T-cell (primary cell): ENCODE measurements around the gene HDAC8. TPM values are rescaled to one million over a fixed set of nuclear protein-coding genes. Genes with fewer than 3 reads are reported as not detected.

Experiments
- ATAC-seq, 4 experiments: fragments of 200-7000 bp in 3 of 4; fragments of 150-1000 bp in 1 of 4; cut with Tn5 transposase; replicated peaks in 1 of 4; 1 replicate in 3 of 4; 2 replicates in 1 of 4; pipeline ENCODE4 v1.10.0; 2021; ENCODE audit warnings: moderate library complexity in 3 of 4, mild to moderate bottlenecking in 2 of 4, moderate number of reproducible peaks in 1 of 4
- CTCF ChIA-PET, 2 donors: fragments of 300-600 bp; sonication (Branson Sonifier 250); formaldehyde crosslinking; loops; one replicate each; lab custom pipeline; 2022; ENCODE audit warnings: antibody characterized with exemption in 2 of 2; lab: Charles Lee
- POLR2A ChIA-PET, 2 donors: fragments of 300-600 bp; sonication (Branson Sonifier 250); formaldehyde crosslinking; loops; one replicate each; lab custom pipeline; 2022; ENCODE audit warnings: antibody characterized with exemption in 2 of 2; lab: Charles Lee
- DNase-seq, 35 experiments: peaks; one replicate each; pipeline versions ENCODE4 v3.0.0 to v3.0.0-alpha.2; 2013 to 2023
- H3K27ac ChIP-seq: one replicate; pipeline ENCODE4 v1.5.1; 2013; ENCODE audit warnings: low read length
- H3K27me3 ChIP-seq, 2 experiments: replicated peaks in 1 of 2; 1 replicate in 1 of 2; 2 replicates in 1 of 2; pipeline versions ENCODE4 v1.6.1 to v1.7.0; 2013; ENCODE audit warnings: low read length in 1 of 2, mixed read lengths in 1 of 2; ENCODE audit not compliant: control insufficient read depth in 2 of 2, insufficient read depth in 2 of 2; ENCODE audit errors: extremely low read depth in 1 of 2
- H3K36me3 ChIP-seq, 2 donors: 1 replicate in 1 of 2; 2 replicates in 1 of 2; pipeline versions ENCODE4 v1.6.1 to v1.7.0; 2013; ENCODE audit warnings: low read length in 1 of 2; ENCODE audit not compliant: control insufficient read depth in 2 of 2, insufficient read depth in 1 of 2; ENCODE audit errors: extremely low read depth in 1 of 2
- H3K4me1 ChIP-seq, 2 experiments: 1 replicate in 1 of 2; 2 replicates in 1 of 2; pipeline versions ENCODE4 v1.6.1 to v1.7.0; 2013; ENCODE audit warnings: low read length in 2 of 2, mixed read lengths in 1 of 2; ENCODE audit not compliant: insufficient read depth in 2 of 2, control insufficient read depth in 1 of 2; ENCODE audit errors: extremely low read depth in 1 of 2
- H3K4me3 ChIP-seq, 2 donors: 1 replicate in 1 of 2; 2 replicates in 1 of 2; pipeline versions ENCODE4 v1.5.1 to v1.7.0; 2013; ENCODE audit warnings: mild to moderate bottlenecking in 2 of 2, low read length in 1 of 2, moderate library complexity in 1 of 2; ENCODE audit not compliant: control insufficient read depth in 1 of 2; ENCODE audit errors: extremely low read depth in 1 of 2
- H3K9me3 ChIP-seq: 2 replicates; pipeline ENCODE4 v1.7.0; 2013
- H3K27ac Mint-ChIP-seq, 2 donors: one replicate each; pipeline ENCODE4 v1.8.0; 2020 to 2021; ENCODE audit warnings: mild to moderate bottlenecking in 2 of 2, mixed read lengths in 2 of 2
- H3K27me3 Mint-ChIP-seq, 2 donors: one replicate each; pipeline ENCODE4 v1.8.0; 2021 to 2022; ENCODE audit warnings: mixed read lengths in 2 of 2
- H3K36me3 Mint-ChIP-seq: one replicate; pipeline ENCODE4 v1.8.0; 2021; ENCODE audit warnings: mixed read lengths
- H3K4me1 Mint-ChIP-seq, 3 donors: one replicate each; pipeline ENCODE4 v1.8.0; 2020 to 2022; ENCODE audit warnings: mixed read lengths in 3 of 3, mild to moderate bottlenecking in 1 of 3
- H3K4me3 Mint-ChIP-seq, 3 donors: one replicate each; pipeline ENCODE4 v1.8.0; 2020 to 2022; ENCODE audit warnings: mild to moderate bottlenecking in 3 of 3, mixed read lengths in 3 of 3, moderate library complexity in 3 of 3
- H3K9me3 Mint-ChIP-seq, 3 donors: one replicate each; pipeline ENCODE4 v1.8.0; 2020 to 2022; ENCODE audit warnings: mixed read lengths in 3 of 3
- WGBS: methylation state at CpG from one replicate; pipeline ENCODE4 v1.1.5; 2013; ENCODE audit warnings: missing lambda C conversion rate; ENCODE audit not compliant: insufficient coverage; 5-methylcytosine and 5-hydroxymethylcytosine counted together
- total RNA-seq, 35 experiments: library from RNA in 6 of 35; stranded (reverse) in 6 of 35; fragments of 120-200 nt in 1 of 35; gene quantifications; one replicate each; pipeline versions ENCODE4 v1.2.1 to v1.2.4 and lab custom pipeline; 2013 to 2026

HDAC8 gene
- total RNA-seq, 5 donors from 2014 or later (not counting 1 experiment from before 2014, with no cell fraction given): 15.7 to 19.1 (median 16.9) TPM

- no peaks in the 10 kb centered on the region for H3K4me1 Mint-ChIP-seq
- POLR2A ChIA-PET: no interaction called here
- Histone ChIP-seq H3K4me3 (no peak overlapping the region), H3K27ac (no peak overlapping the region), H3K9me3 (no peaks in the 10 kb centered on the region), H3K36me3 (no peaks in the 10 kb centered on the region), H3K27me3 (no peaks in the 10 kb centered on the region), H3K4me1 (no peaks in the 10 kb centered on the region)
- CTCF ChIA-PET: no interaction called here
- H3K9me3 Mint-ChIP-seq: no peaks in the 10 kb centered on the region
- no peak for DNase-seq
- no peak overlapping the region for H3K4me3 Mint-ChIP-seq
- H3K27me3 Mint-ChIP-seq: peaks cover 0 to 6% of the 10 kb centered on the region in 2 donors
- no peak for ATAC-seq
- peaks cover 52% of the 10 kb centered on the region for H3K36me3 Mint-ChIP-seq
- WGBS: no CpG with 5 or more reads among the region's 3 CpGs
- H3K27ac Mint-ChIP-seq: no peak overlapping the region
These were observed 102.0 kb downstream of the HDAC8 start for GRCh38 chrX:72470532-72471223.

GRCh38 chrX:72470117-72470516, 102.5 kb downstream of the HDAC8 start:
- POLR2A ChIA-PET: no interaction called here
- H3K4me3 Mint-ChIP-seq: no peak overlapping the region
- no peaks in the 10 kb centered on the region for H3K4me1 Mint-ChIP-seq
- WGBS: no CpG with 5 or more reads among the region's 1 CpG
- no peaks in the 10 kb centered on the region for H3K9me3 Mint-ChIP-seq
- Histone ChIP-seq H3K4me3 (no peak overlapping the region), H3K4me1 (no peaks in the 10 kb centered on the region), H3K9me3 (no peaks in the 10 kb centered on the region), H3K27me3 (no peaks in the 10 kb centered on the region), H3K27ac (no peak overlapping the region), H3K36me3 (no peaks in the 10 kb centered on the region)
- CTCF ChIA-PET: no interaction called here
- ATAC-seq (no peak), DNase-seq (no peak)
- peaks cover 0 to 6% of the 10 kb centered on the region in 2 donors for H3K27me3 Mint-ChIP-seq
- peaks cover 47% of the 10 kb centered on the region for H3K36me3 Mint-ChIP-seq
- H3K27ac Mint-ChIP-seq: no peak overlapping the region

- WGBS: no CpG with 5 or more reads among the region's 2 CpGs
- H3K36me3 Mint-ChIP-seq: peaks cover 54% of the 10 kb centered on the region
These were observed 104.0 kb downstream of the HDAC8 start for GRCh38 chrX:72468607-72469006.

GRCh38 chrX:72467135-72467534, 105.5 kb downstream of the HDAC8 start:
- ATAC-seq (no peak), DNase-seq (no peak)
- Histone ChIP-seq H3K4me1 (no peaks in the 10 kb centered on the region), H3K36me3 (peaks cover 0 to 10% of the 10 kb centered on the region in 2 donors), H3K4me3 (no peak overlapping the region), H3K9me3 (no peaks in the 10 kb centered on the region), H3K27me3 (no peaks in the 10 kb centered on the region), H3K27ac (no peak overlapping the region)
- no peaks in the 10 kb centered on the region for H3K4me1 Mint-ChIP-seq
- no peak overlapping the region for H3K4me3 Mint-ChIP-seq
- peaks cover 0 to 6% of the 10 kb centered on the region in 2 donors for H3K27me3 Mint-ChIP-seq
- no peaks in the 10 kb centered on the region for H3K9me3 Mint-ChIP-seq
- ChIA-PET POLR2A (no interaction called here), CTCF (no interaction called here)
- WGBS: 100% methylated on average over 2 of the region's 4 CpGs
- H3K27ac Mint-ChIP-seq: no peak overlapping the region
- peaks cover 58% of the 10 kb centered on the region for H3K36me3 Mint-ChIP-seq

More at GRCh38 chrX:72468607-72469006, 104.0 kb downstream of the HDAC8 start:
- no peak overlapping the region for H3K27ac ChIP-seq
- H3K4me3 Mint-ChIP-seq: no peak overlapping the region
- H3K27me3 Mint-ChIP-seq: peaks cover 0 to 6% of the 10 kb centered on the region in 2 donors
- H3K36me3 ChIP-seq: peaks cover 0 to 5% of the 10 kb centered on the region in 2 donors
- no peaks in the 10 kb centered on the region for H3K27me3 ChIP-seq
- H3K9me3 ChIP-seq: no peaks in the 10 kb centered on the region
- H3K4me3 ChIP-seq: no peak overlapping the region
- no peaks in the 10 kb centered on the region for H3K4me1 Mint-ChIP-seq
- H3K27ac Mint-ChIP-seq: no peak overlapping the region
- no peaks in the 10 kb centered on the region for H3K4me1 ChIP-seq
- DNase-seq: no peak
- CTCF ChIA-PET: no interaction called here
- no peak for ATAC-seq
- H3K9me3 Mint-ChIP-seq: no peaks in the 10 kb centered on the region
- POLR2A ChIA-PET: no interaction called here

GRCh38 chrX:72466493-72466892, 106.2 kb downstream of the HDAC8 start:
- Histone ChIP-seq H3K4me1 (no peaks in the 10 kb centered on the region), H3K9me3 (no peaks in the 10 kb centered on the region), H3K36me3 (peaks cover 0 to 11% of the 10 kb centered on the region in 2 donors), H3K27ac (no peak overlapping the region), H3K4me3 (no peak overlapping the region), H3K27me3 (no peaks in the 10 kb centered on the region)
- Mint-ChIP-seq H3K36me3 (peaks cover 62% of the 10 kb centered on the region), H3K27me3 (peaks cover 0 to 6% of the 10 kb centered on the region in 2 donors), H3K4me1 (no peaks in the 10 kb centered on the region), H3K27ac (no peak overlapping the region), H3K4me3 (no peak overlapping the region), H3K9me3 (no peaks in the 10 kb centered on the region)
- CTCF ChIA-PET: no interaction called here
- no CpG with 5 or more reads among the region's 3 CpGs for WGBS
- DNase-seq (no peak), ATAC-seq (no peak)
- POLR2A ChIA-PET: no interaction called here

GRCh38 chrX:72465889-72466288, 106.8 kb downstream of the HDAC8 start:
- WGBS: no CpG with 5 or more reads among the region's 2 CpGs

More at GRCh38 chrX:72465889-72466288, 106.8 kb downstream of the HDAC8 start:
- H3K4me1 ChIP-seq: no peaks in the 10 kb centered on the region
- Mint-ChIP-seq H3K4me3 (no peak overlapping the region), H3K4me1 (no peaks in the 10 kb centered on the region), H3K36me3 (peaks cover 60% of the 10 kb centered on the region), H3K27me3 (peaks cover 0 to 6% of the 10 kb centered on the region in 2 donors), H3K27ac (no peak overlapping the region), H3K9me3 (no peaks in the 10 kb centered on the region)
- no peaks in the 10 kb centered on the region for H3K27me3 ChIP-seq
- peaks cover 0 to 11% of the 10 kb centered on the region in 2 donors for H3K36me3 ChIP-seq
- H3K9me3 ChIP-seq: no peaks in the 10 kb centered on the region
- ChIA-PET POLR2A (no interaction called here), CTCF (no interaction called here)
- no peak for ATAC-seq
- H3K27ac ChIP-seq: no peak overlapping the region
- no peak overlapping the region for H3K4me3 ChIP-seq
- no peak for DNase-seq
